Large intestine (tissue), 3 donors: ENCODE results near the gene SLC4A2. TPM values are rescaled to one million over a fixed set of nuclear protein-coding genes. Genes with fewer than 3 reads are reported as not detected.

ENCODE experiments used
- DNase-seq, 2 donors: peaks; one replicate each; pipeline versions ENCODE4 v3.0.0 to v3.0.0-alpha.2; 2013
- H3K27ac ChIP-seq: one replicate; pipeline ENCODE4 v1.5.1; 2013; ENCODE audit warnings: low read length
- H3K27me3 ChIP-seq: 2 replicates; pipeline ENCODE4 v1.6.1; 2013; ENCODE audit warnings: low read length; ENCODE audit not compliant: control insufficient read depth, insufficient read depth
- H3K36me3 ChIP-seq: 2 replicates; pipeline ENCODE4 v1.6.1; 2013; ENCODE audit warnings: low read length; ENCODE audit not compliant: control insufficient read depth, insufficient read depth
- H3K4me1 ChIP-seq: one replicate; pipeline ENCODE4 v1.6.1; 2013; ENCODE audit warnings: low read length; ENCODE audit not compliant: control insufficient read depth, insufficient read depth
- H3K4me3 ChIP-seq: one replicate; pipeline ENCODE4 v1.5.1; 2013; ENCODE audit warnings: low read length
- H3K9me3 ChIP-seq: one replicate; pipeline ENCODE4 v1.6.1; 2013; ENCODE audit warnings: mild to moderate bottlenecking, low read depth, low read length, moderate library complexity; ENCODE audit not compliant: control insufficient read depth
- WGBS: methylation state at CpG from one replicate; pipeline ENCODE4 v1.1.5; 2013; ENCODE audit warnings: low lambda C conversion rate; ENCODE audit not compliant: insufficient coverage; 5-methylcytosine and 5-hydroxymethylcytosine counted together
- polyA plus RNA-seq: library from polyadenylated mRNA; unstranded; fragments of 120-200 nt; gene quantifications from one replicate; pipeline ENCODE4 v1.2.1, GENCODE V29; 2013

SLC4A2 gene
- polyA plus RNA-seq, 1 donor, result 107 TPM

DNA sequence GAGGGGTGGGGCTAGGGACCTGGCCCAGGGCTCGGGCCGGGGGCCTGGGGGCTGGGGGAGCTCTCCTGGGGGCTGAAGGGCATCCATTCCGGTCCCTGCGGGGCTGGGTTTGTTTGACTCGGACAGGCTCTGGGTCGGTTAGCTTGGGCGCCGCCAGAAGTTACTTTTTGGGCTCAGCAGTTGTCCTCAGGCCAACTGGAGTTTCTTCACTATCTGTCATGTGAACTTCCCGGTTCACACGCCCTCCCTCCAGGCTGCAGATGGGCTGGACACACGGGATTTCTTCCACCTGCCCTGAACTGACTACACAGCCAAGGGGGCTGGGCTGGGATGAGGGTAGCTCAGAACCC is 3.8 kb downstream of the SLC4A2 start:
- Histone ChIP-seq H3K36me3 (peaks cover 41% of the 10 kb centered on the region), H3K9me3 (no peaks in the 10 kb centered on the region), H3K4me1 (peaks cover 40% of the 10 kb centered on the region), H3K4me3 (peak overlapping the region; percentile 78), H3K27ac (peak overlapping the region; percentile 79), H3K27me3 (no peaks in the 10 kb centered on the region)
- WGBS, result no CpG with 5 or more reads among the region's 11 CpGs
- DNase-seq, result peak in 1 of 2 donors; percentile 64

DNA sequence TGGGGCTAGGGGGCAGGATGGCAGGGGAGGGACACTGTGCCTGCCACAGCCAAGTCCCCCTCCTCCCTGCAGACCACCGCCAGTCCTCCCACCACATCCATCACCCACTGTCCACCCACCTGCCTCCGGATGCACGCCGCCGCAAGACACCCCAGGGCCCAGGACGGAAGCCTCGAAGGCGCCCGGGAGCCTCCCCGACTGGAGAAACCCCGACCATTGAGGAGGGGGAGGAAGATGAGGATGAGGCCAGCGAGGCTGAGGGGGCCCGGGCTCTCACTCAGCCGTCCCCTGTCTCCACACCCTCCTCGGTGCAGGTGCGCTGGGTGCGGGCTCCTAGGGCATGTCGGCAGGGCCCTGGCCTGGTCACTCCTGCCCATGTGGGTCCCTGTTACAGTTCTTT is 5.1 kb downstream of the SLC4A2 start:
- Histone ChIP-seq H3K36me3 (peaks cover 51% of the 10 kb centered on the region), H3K4me3 (no peak overlapping the region)
- WGBS, result no CpG with 5 or more reads among the region's 18 CpGs

DNA sequence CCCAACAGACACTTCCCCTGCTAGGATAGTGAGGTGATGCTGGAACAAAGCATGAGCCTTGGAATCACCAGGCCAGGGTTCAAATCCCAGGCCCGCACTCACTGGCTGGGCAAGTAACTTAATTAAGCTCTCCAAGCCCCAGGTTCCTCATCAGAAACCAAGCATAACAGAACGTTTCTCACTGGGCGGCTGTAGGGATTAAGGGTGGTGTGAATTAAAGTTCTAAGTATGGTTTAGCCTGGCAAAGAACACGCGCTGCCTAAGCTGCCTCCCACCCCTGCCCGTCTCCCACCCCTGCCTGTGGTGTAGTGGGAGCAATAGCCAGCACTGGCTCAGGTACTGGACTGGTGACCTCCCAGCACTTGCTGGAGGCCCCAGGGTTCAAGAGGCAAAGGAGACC is 5.6 kb downstream of the SLC4A2 start:
- Histone ChIP-seq H3K36me3 (peaks cover 56% of the 10 kb centered on the region), H3K4me3 (no peak overlapping the region), H3K27ac (no peak overlapping the region), H3K9me3 (no peaks in the 10 kb centered on the region), H3K27me3 (no peaks in the 10 kb centered on the region), H3K4me1 (peaks cover 30% of the 10 kb centered on the region)
- WGBS, result no CpG with 5 or more reads among the region's 6 CpGs
- no peak for DNase-seq

More for the DNA sequence above, 5.1 kb downstream of the SLC4A2 start:
- H3K27me3 ChIP-seq, result no peaks in the 10 kb centered on the region
- no peak overlapping the region for H3K27ac ChIP-seq
- DNase-seq, result no peak
- peaks cover 30% of the 10 kb centered on the region for H3K4me1 ChIP-seq
- H3K9me3 ChIP-seq, result no peaks in the 10 kb centered on the region

DNA sequence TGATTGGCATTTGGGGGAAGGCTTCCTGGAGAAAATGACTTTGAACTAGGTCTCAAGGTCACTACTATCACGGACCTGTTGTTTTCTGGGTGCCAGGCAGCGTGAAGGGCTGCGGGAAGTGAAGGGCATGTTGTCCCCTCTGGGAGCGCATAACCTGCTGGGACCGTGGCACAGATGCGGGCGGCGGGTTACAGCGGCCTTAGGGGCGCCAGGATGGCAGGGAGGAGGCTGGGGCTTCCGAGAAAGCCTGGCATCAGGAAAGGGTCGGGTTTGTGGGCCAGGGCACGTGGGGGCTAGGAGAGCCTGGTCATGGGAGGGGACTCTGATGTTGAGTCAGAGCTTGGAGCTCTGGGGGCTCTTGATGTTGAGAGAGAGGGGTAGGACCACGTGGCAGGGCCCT is 6.1 kb downstream of the SLC4A2 start:
- Histone ChIP-seq H3K4me3 (no peak overlapping the region), H3K9me3 (no peaks in the 10 kb centered on the region), H3K27ac (no peak overlapping the region), H3K36me3 (peaks cover 62% of the 10 kb centered on the region), H3K4me1 (peaks cover 27% of the 10 kb centered on the region), H3K27me3 (no peaks in the 10 kb centered on the region)
- no peak for DNase-seq
- no CpG with 5 or more reads among the region's 14 CpGs for WGBS

DNA sequence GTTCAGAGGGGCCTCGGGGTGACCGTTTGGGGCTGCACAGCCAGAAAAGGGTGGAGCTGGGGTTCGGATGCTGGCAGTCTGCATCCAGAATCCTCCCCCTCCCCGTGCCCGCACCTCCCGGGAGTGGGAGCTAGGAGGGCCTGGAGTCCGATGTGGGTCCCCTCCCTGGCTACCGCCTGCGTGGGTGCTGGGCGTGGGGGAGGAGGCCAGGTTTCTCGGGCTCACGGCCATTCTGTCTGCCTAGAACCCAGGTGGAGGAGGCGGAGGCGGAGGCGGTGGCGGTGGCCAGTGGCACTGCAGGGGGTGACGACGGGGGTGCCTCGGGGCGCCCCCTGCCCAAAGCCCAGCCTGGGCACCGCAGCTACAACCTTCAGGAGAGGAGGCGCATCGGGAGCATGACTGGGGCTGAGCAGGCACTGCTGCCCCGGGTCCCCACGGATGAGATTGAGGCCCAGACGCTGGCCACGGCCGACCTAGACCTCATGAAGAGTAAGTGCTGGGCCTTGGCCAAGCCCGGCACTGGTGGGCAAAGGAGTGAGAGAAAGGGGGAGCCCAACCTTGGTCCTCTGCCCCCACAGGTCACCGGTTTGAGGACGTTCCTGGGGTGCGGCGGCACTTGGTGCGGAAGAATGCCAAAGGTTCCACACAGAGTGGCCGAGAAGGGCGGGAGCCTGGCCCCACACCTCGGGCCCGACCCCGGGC is 7.0 kb downstream of the SLC4A2 start:
- H3K36me3 ChIP-seq, result peaks cover 71% of the 10 kb centered on the region
- no peak overlapping the region for H3K27ac ChIP-seq
- no CpG with 5 or more reads among the region's 39 CpGs for WGBS
- no peaks in the 10 kb centered on the region for H3K9me3 ChIP-seq
- H3K27me3 ChIP-seq, result no peaks in the 10 kb centered on the region
- H3K4me1 ChIP-seq, result peaks cover 17% of the 10 kb centered on the region
- H3K4me3 ChIP-seq, result no peak overlapping the region
- no peak for DNase-seq

DNA sequence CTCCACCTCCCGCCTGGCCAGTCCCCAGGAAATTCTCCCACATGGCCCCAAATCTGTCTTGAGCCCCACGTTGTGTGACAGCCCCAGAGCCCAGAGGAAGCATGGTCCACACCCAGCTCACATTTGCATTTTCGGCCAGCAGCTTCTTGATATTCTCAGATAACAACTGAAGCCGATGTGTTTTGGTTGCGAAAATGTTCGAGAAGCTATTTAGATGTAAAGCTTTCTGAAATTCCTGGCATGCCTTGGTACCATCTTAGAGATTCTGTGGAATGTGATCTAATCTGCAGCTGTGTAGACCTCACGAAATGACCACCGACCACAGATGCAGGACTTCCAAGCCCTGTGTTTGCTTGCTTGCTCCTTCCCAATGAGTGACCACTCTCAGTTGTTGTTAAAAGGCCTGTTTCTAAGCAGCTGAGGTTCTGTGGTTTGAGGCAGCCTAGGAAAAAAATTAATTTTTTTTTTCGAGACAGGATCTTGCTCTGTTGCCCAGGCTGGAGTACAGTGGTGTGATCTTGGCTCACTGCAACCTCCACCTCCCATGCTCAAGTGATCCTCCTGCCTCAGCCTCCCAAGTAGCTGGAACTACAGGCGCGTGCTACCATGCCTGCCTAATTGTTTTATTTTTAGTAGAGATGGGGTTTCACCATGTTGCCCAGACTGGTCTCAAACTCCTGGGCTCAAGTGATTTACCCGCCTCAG is 8.8 kb downstream of the SLC4A2 start:
- peaks cover 9% of the 10 kb centered on the region for H3K4me1 ChIP-seq

DNA sequence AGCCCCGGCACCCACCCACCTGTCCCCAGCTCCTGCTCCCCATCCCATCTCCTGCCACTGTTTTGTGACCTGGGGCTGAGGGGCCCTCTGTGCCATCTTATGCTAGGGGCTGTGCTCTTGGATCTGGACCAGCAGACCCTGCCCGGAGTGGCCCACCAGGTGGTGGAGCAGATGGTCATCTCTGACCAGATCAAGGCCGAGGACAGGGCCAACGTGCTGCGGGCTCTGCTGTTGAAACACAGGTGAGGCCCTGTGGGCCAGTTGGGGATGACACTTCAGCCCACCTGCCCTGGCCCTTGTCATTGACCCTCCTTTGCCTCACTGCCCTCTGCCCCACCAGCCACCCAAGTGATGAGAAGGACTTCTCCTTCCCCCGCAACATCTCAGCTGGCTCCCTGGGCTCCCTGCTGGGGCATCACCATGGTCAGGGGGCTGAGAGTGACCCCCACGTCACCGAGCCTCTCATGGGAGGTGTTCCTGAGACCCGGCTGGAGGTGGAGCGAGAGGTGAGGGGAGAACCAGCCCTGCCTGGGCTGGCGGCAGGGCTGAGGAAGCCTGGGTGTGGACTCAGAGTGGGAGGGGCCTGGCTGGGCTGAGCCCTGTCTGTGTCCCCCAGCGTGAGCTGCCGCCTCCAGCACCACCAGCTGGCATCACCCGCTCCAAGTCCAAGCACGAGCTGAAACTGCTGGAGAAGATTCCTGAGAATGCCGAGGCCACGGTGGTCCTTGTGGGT is 10.6 kb downstream of the SLC4A2 start:
- Histone ChIP-seq H3K4me1 (no peaks in the 10 kb centered on the region), H3K27me3 (no peaks in the 10 kb centered on the region), H3K9me3 (no peaks in the 10 kb centered on the region), H3K27ac (no peak overlapping the region), H3K36me3 (peaks cover 93% of the 10 kb centered on the region), H3K4me3 (no peak overlapping the region)
- DNase-seq, result no peak
- no CpG with 5 or more reads among the region's 17 CpGs for WGBS

More for the DNA sequence above, 8.8 kb downstream of the SLC4A2 start:
- Histone ChIP-seq H3K27ac (no peak overlapping the region), H3K36me3 (peaks cover 86% of the 10 kb centered on the region), H3K9me3 (no peaks in the 10 kb centered on the region), H3K27me3 (no peaks in the 10 kb centered on the region), H3K4me3 (no peak overlapping the region)
- no peak for DNase-seq
- 50% methylated on average over 2 of the region's 12 CpGs for WGBS

DNA sequence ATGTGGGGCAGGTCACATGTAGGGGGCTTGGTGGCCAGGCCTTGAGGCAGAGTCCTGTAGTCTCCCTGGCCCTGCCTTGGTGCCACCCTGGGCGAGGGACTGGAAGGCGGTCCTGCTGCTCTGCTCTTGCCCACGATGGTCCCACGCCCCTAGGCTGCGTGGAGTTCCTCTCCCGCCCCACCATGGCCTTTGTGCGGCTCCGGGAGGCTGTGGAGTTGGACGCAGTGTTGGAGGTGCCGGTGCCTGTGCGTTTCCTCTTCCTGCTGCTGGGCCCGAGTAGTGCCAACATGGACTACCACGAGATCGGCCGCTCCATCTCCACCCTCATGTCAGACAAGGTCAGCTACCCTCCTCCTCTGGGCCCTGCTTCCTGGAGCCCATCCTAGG is 11.2 kb downstream of the SLC4A2 start:
- Histone ChIP-seq H3K9me3 (no peaks in the 10 kb centered on the region), H3K36me3 (peaks cover 93% of the 10 kb centered on the region), H3K27ac (no peak overlapping the region), H3K4me1 (no peaks in the 10 kb centered on the region), H3K4me3 (no peak overlapping the region), H3K27me3 (no peaks in the 10 kb centered on the region)
- no peak for DNase-seq
- no CpG with 5 or more reads among the region's 15 CpGs for WGBS

DNA sequence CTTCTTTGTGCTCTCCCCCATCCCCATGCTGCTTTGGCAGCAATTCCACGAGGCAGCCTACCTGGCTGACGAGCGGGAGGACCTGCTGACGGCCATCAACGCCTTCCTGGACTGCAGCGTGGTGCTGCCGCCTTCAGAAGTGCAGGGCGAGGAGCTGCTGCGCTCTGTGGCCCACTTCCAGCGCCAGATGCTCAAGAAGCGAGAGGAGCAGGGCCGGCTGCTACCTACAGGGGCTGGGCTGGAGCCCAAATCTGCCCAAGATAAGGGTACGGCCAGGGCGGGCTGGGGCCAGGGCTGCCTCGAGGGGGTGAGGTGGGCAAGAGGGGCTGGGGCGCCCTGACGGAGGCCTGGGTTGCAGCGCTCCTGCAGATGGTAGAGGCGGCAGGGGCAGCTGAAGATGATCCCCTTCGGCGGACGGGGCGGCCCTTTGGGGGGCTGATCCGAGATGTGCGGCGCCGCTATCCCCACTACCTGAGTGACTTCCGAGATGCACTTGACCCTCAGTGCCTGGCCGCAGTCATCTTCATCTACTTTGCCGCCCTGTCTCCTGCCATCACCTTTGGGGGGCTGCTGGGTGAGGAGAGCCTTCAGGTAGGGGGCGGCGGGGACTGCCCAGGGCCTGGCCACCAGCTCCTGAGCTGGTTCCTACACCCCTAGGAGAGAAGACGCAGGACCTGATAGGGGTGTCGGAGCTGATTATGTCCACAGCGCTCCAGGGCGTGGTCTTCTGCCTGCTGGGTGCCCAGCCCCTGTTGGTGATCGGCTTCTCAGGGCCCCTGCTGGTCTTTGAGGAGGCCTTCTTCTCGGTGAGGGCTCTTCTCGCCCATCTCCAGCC is 11.9 kb downstream of the SLC4A2 start:
- no peak overlapping the region for H3K4me3 ChIP-seq
- H3K27ac ChIP-seq, result no peak overlapping the region
- DNase-seq, result no peak
- no peaks in the 10 kb centered on the region for H3K9me3 ChIP-seq
- no peaks in the 10 kb centered on the region for H3K27me3 ChIP-seq
- H3K4me1 ChIP-seq, result no peaks in the 10 kb centered on the region
- no CpG with 5 or more reads among the region's 39 CpGs for WGBS
- H3K36me3 ChIP-seq, result peaks cover 93% of the 10 kb centered on the region

DNA sequence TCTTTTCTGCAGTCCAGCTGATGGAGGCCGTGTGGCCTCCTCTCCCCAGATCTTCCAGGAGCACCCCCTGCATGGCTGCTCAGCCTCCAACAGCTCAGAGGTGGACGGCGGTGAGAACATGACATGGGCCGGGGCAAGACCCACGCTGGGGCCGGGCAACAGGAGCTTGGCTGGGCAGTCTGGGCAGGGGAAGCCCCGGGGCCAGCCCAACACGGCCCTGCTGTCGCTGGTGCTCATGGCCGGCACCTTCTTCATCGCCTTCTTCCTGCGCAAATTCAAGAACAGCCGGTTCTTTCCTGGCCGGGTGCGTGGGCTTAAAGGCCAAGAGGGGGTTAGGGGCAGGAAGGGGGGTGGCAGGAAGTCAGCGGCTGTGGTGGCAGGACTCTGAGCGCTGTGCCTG is 14.6 kb downstream of the SLC4A2 start:
- H3K36me3 ChIP-seq, result peaks cover 81% of the 10 kb centered on the region
- no peaks in the 10 kb centered on the region for H3K27me3 ChIP-seq
- H3K9me3 ChIP-seq, result no peaks in the 10 kb centered on the region
- H3K27ac ChIP-seq, result no peak overlapping the region
- WGBS, result no CpG with 5 or more reads among the region's 17 CpGs
- H3K4me3 ChIP-seq, result no peak overlapping the region
- peaks cover 25% of the 10 kb centered on the region for H3K4me1 ChIP-seq
- DNase-seq, result no peak
